Endothelial cell of umbilical vein (primary cell): ENCODE measurements around the gene FUT4. TPM values are rescaled to one million over a fixed set of nuclear protein-coding genes. Genes with fewer than 3 reads are reported as not detected.

Source experiments
- BruUV-seq: library from RNA; stranded (reverse); fragments of 400-500 nt; replicated peaks from 2 replicates; lab custom pipeline; 2021; lab: Mats Ljungman, UMichigan
- CTCF ChIA-PET: fragments of 300-600, 350-600 bp; sonication (Branson Sonifier 250); formaldehyde crosslinking; loops from one replicate; lab custom pipeline; 2021; ENCODE audit warnings: antibody characterized with exemption, inconsistent platforms; lab: Charles Lee
- POLR2A ChIA-PET: fragments of 300-600, 350-600 bp; sonication (Branson Sonifier 250); formaldehyde crosslinking; loops from one replicate; lab custom pipeline; 2021; ENCODE audit warnings: antibody characterized with exemption, inconsistent platforms; lab: Charles Lee
- DNase-seq: peaks from one replicate; pipeline ENCODE4 v3.0.0-alpha.2; 2011; ENCODE audit warnings: low read depth, low spot score
- FAIRE-seq: peaks from 2 replicates; lab custom pipeline; 2011; peaks lifted over from hg19 to GRCh38; lab: Jason Lieb, UNC
- H2AFZ ChIP-seq: 2 replicates; pipeline ENCODE4 v1.6.0; 2012; ENCODE audit warnings: low read depth, low read length, control low read depth, inconsistent platforms
- H3K27ac ChIP-seq: 2 replicates; pipeline ENCODE4 v1.5.1; 2011; ENCODE audit warnings: low read depth, mild to moderate bottlenecking, control low read depth, low read length, moderate library complexity; ENCODE audit not compliant: insufficient read depth
- H3K27me3 ChIP-seq, 2 experiments: 2 replicates each; pipeline versions ENCODE4 v1.6.0 to v1.6.1; 2011; ENCODE audit warnings: low read length in 2 of 2, mixed read lengths in 1 of 2; ENCODE audit not compliant: control insufficient read depth in 2 of 2, insufficient read depth in 2 of 2
- H3K36me3 ChIP-seq, 2 experiments: 2 replicates in 1 of 2; 3 replicates in 1 of 2; pipeline ENCODE4 v1.5.1; 2011; ENCODE audit warnings: low read length in 2 of 2, mild to moderate bottlenecking in 1 of 2, moderate library complexity in 1 of 2; ENCODE audit not compliant: control insufficient read depth in 2 of 2, insufficient read depth in 2 of 2; ENCODE audit errors: extremely low read depth in 1 of 2
- H3K4me1 ChIP-seq: 3 replicates; pipeline ENCODE4 v1.5.1; 2011; ENCODE audit warnings: mild to moderate bottlenecking, low read length; ENCODE audit not compliant: control insufficient read depth, insufficient read depth; ENCODE audit errors: extremely low read depth
- H3K4me2 ChIP-seq: 2 replicates; pipeline ENCODE4 v1.6.1; 2011; ENCODE audit warnings: low read length, control low read depth, mixed read lengths; ENCODE audit not compliant: insufficient read depth
- H3K4me3 ChIP-seq, 3 experiments: fragments of 200-600 bp in 1 of 3; sonication (generic), shearing (Covaris generic) in 1 of 3; replicated peaks in 1 of 3; 2 replicates each; pipeline ENCODE4 v1.5.1; 2011 to 2016; ENCODE audit warnings: control low read depth in 3 of 3, low read length in 3 of 3, mild to moderate bottlenecking in 2 of 3, inconsistent platforms in 1 of 3, low read depth in 1 of 3, moderate library complexity in 1 of 3; ENCODE audit not compliant: insufficient read depth in 1 of 3
- H3K79me2 ChIP-seq: 2 replicates; pipeline ENCODE4 v1.6.0; 2012; ENCODE audit warnings: low read length, inconsistent platforms; ENCODE audit not compliant: control insufficient read depth, insufficient read depth
- H3K9ac ChIP-seq: replicated peaks from 2 replicates; pipeline ENCODE3; 2011; ENCODE audit warnings: low read length, control low read depth; ENCODE audit not compliant: insufficient read depth; ENCODE audit errors: extremely low read depth
- H3K9me1 ChIP-seq: replicated peaks from 3 replicates; pipeline ENCODE4 v1.6.0; 2011; ENCODE audit warnings: mild to moderate bottlenecking, low read length; ENCODE audit not compliant: control insufficient read depth, insufficient read depth; ENCODE audit errors: extremely low read depth
- H3K9me3 ChIP-seq: replicated peaks from 2 replicates; pipeline ENCODE4 v1.5.1; 2012; ENCODE audit warnings: low read length, inconsistent platforms; ENCODE audit not compliant: control insufficient read depth, insufficient read depth
- H4K20me1 ChIP-seq: replicated peaks from 2 replicates; pipeline ENCODE3; 2011; ENCODE audit warnings: mild to moderate bottlenecking, low read length; ENCODE audit not compliant: control insufficient read depth, insufficient read depth; ENCODE audit errors: extremely low read depth
- EZH2 ChIP-seq: IDR thresholded peaks from 2 replicates; pipeline ENCODE4 v1.6.1; 2012; ENCODE audit warnings: borderline replicate concordance, low read depth, mild to moderate bottlenecking, moderate library complexity, low read length, inconsistent platforms; ENCODE audit not compliant: severe bottlenecking
- FOS ChIP-seq: IDR thresholded peaks from 2 replicates; pipeline ENCODE4 v1.6.1; 2011; ENCODE audit warnings: mild to moderate bottlenecking, low read length, moderate library complexity, borderline replicate concordance; ENCODE audit not compliant: insufficient read depth
- GATA2 ChIP-seq: IDR thresholded peaks from 2 replicates; pipeline ENCODE4 v1.7.0; 2011; ENCODE audit warnings: low read depth, mild to moderate bottlenecking, moderate library complexity, mixed read lengths, low read length; ENCODE audit not compliant: insufficient read length, insufficient read depth
- JUN ChIP-seq: IDR thresholded peaks from 2 replicates; pipeline ENCODE4 v1.6.1; 2011; ENCODE audit warnings: borderline replicate concordance, low read depth; ENCODE audit not compliant: insufficient read length, insufficient read depth
- MAX ChIP-seq: IDR thresholded peaks from 2 replicates; pipeline ENCODE4 v1.6.1; 2011; ENCODE audit not compliant: insufficient read depth, insufficient read length
- MYC ChIP-seq: IDR thresholded peaks from one replicate; pipeline ENCODE4 v1.6.1; 2011; ENCODE audit warnings: mild to moderate bottlenecking, low read depth, low read length
- POLR2A ChIP-seq: IDR thresholded peaks from 2 replicates; pipeline ENCODE4 v1.6.1; 2012; ENCODE audit warnings: low read depth, mild to moderate bottlenecking, control low read depth, low read length
- POLR2AphosphoS5 ChIP-seq: IDR thresholded peaks from 2 replicates; pipeline ENCODE4 v1.6.1; 2012; ENCODE audit warnings: low read depth, mild to moderate bottlenecking, control low read depth, low read length, moderate library complexity; ENCODE audit not compliant: insufficient read depth
- dilution Hi-C: fragments of 300-500 bp; cut with MboI; formaldehyde crosslinking; loops from one replicate; pipeline ENCODE4 v1.15.0; 2019; ENCODE audit warnings: low sequenced_read_pairs; ENCODE audit not compliant: extremely low pct_ligation_motif_present
- intact Hi-C: fragments of 100-400 bp; cut with micrococcal nuclease; formaldehyde crosslinking; loops from one replicate; pipeline ENCODE4 v1.10.0; 2022
- polyA plus RNA-seq, 4 experiments: library from polyadenylated mRNA; depleted of rRNA in 3 of 4; stranded (reverse) in 3 of 4; unstranded in 1 of 4; fragments of >200 nt; gene quantifications; 2 replicates each; pipeline versions ENCODE4 v1.2.1 to v1.2.3, GENCODE V29; 2011 to 2012; ENCODE audit warnings: missing spikeins in 1 of 4
- total RNA-seq: library from RNA; stranded (reverse); gene quantifications from 2 replicates; pipeline ENCODE4 v1.2.3, GENCODE V29; 2021
- TF ChIP-seq, protein P1 (sequence below), 2 donors: IDR thresholded peaks; 1 replicate in 1 of 2; 2 replicates in 1 of 2; pipeline ENCODE4 v1.5.1; 2011; ENCODE audit warnings: low read length in 2 of 2, mild to moderate bottlenecking in 2 of 2, moderate library complexity in 2 of 2, control low read depth in 1 of 2, inconsistent platforms in 1 of 2, low read depth in 1 of 2; ENCODE audit not compliant: insufficient read depth in 1 of 2; ENCODE audit errors: extremely low read depth in 1 of 2

The FUT4 gene
- total and polyA plus RNA-seq, 2 donors (not counting 3 experiments of a cell fraction or from before 2014, with no cell fraction given), result 2.4 to 5.3 TPM

DNA sequence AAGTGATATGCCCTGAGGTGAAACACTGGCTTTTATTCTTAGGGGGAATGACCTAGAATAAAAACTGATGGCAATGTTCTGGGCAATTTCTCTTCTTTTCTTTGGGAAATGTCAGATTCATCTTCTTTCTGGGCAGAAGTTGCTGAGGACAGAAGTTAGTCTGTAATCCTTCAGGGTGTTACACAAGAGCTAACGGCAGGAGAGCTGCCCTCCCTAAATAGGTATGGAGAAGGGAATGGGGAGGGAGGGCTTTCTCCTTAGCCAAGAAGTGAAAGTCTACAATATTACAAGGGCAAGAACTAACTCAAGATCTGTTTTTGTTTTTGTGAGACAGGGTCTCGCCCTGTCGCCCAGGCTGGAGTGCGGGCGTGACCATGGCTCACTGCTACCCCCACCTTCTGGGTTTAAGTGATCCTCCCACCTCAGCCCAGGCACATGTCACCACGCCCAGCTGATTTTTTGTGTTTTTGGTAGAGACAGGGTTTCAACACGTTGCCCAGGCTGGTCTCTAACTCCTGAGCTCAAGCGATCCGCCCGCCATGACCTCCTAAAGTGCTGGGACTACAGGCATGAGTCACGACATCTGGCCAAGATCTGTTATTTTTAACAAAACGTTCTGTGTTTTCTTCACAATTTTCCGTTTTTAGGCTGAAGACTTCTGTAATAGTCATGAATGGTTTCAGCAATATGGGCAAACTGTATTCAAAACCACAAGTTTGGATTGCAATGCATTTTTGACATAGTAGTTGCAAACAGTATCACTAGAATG is 30.7 kb downstream of the FUT4 start:
- dilution Hi-C loops (no loop called here), intact Hi-C loops (no loop called here)
- Histone ChIP-seq H3K9me1 (no peaks in the 10 kb centered on the region), H4K20me1 (no peaks in the 10 kb centered on the region), H3K27me3 (no peaks in the 10 kb centered on the region), H3K9me3 (no peaks in the 10 kb centered on the region), H3K27ac (no peak overlapping the region), H3K36me3 (no peaks in the 10 kb centered on the region), H3K4me2 (no peak overlapping the region), H3K4me1 (peaks cover 5% of the 10 kb centered on the region), H3K4me3 (no peak overlapping the region), H3K79me2 (no peaks in the 10 kb centered on the region), H2AFZ (no peak overlapping the region), H3K9ac (no peak overlapping the region)
- BruUV-seq, result no TSS peak
- ChIA-PET POLR2A (no interaction called here), CTCF (no interaction called here)
- TF ChIP-seq JUN (no peak), POLR2A (no peak), EZH2 (no peak), MYC (no peak), POLR2AphosphoS5 (no peak), MAX (no peak), GATA2 (no peak), FOS (no peak)
- TF ChIP-seq, protein P1, sequence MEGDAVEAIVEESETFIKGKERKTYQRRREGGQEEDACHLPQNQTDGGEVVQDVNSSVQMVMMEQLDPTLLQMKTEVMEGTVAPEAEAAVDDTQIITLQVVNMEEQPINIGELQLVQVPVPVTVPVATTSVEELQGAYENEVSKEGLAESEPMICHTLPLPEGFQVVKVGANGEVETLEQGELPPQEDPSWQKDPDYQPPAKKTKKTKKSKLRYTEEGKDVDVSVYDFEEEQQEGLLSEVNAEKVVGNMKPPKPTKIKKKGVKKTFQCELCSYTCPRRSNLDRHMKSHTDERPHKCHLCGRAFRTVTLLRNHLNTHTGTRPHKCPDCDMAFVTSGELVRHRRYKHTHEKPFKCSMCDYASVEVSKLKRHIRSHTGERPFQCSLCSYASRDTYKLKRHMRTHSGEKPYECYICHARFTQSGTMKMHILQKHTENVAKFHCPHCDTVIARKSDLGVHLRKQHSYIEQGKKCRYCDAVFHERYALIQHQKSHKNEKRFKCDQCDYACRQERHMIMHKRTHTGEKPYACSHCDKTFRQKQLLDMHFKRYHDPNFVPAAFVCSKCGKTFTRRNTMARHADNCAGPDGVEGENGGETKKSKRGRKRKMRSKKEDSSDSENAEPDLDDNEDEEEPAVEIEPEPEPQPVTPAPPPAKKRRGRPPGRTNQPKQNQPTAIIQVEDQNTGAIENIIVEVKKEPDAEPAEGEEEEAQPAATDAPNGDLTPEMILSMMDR (IDR thresholded peaks at IDR 0.05; ENCODE audit: extremely low read depth in 1 of 2, insufficient read depth in 1 of 2, low read depth in 1 of 2, low read length in 2 of 2), result no peak
- FAIRE-seq, result no peak
- no peak for DNase-seq
